Duodenal mucosa (tissue), 2 donors: ENCODE results near the gene GLYATL2.

Experiments
- H3K27ac ChIP-seq: one replicate; pipeline ENCODE4 v1.7.0; 2013; ENCODE audit warnings: low read depth, low read length
- H3K27me3 ChIP-seq, 2 donors: one replicate each; pipeline ENCODE4 v1.7.0; 2013; ENCODE audit warnings: low read length in 2 of 2, control low read depth in 1 of 2; ENCODE audit not compliant: insufficient read depth in 2 of 2, control insufficient read depth in 1 of 2
- H3K36me3 ChIP-seq, 2 donors: one replicate each; pipeline ENCODE4 v1.7.0; 2013; ENCODE audit warnings: low read length in 2 of 2, control low read depth in 1 of 2; ENCODE audit not compliant: insufficient read depth in 2 of 2, control insufficient read depth in 1 of 2
- H3K4me1 ChIP-seq, 2 donors: one replicate each; pipeline ENCODE4 v1.7.0; 2013; ENCODE audit warnings: low read length in 2 of 2, control low read depth in 1 of 2; ENCODE audit not compliant: insufficient read depth in 2 of 2, control insufficient read depth in 1 of 2
- H3K4me3 ChIP-seq, 2 donors: one replicate each; pipeline ENCODE4 v1.7.0; 2013; ENCODE audit warnings: low read length in 2 of 2, low read depth in 1 of 2
- H3K9ac ChIP-seq, 2 donors: one replicate each; pipeline ENCODE4 v1.7.0; 2013; ENCODE audit warnings: low read length in 2 of 2, low read depth in 1 of 2
- H3K9me3 ChIP-seq, 2 donors: one replicate each; pipeline ENCODE4 v1.7.0; 2013; ENCODE audit warnings: low read length in 2 of 2, control low read depth in 1 of 2; ENCODE audit not compliant: control insufficient read depth in 1 of 2

Gene GLYATL2, protein sequence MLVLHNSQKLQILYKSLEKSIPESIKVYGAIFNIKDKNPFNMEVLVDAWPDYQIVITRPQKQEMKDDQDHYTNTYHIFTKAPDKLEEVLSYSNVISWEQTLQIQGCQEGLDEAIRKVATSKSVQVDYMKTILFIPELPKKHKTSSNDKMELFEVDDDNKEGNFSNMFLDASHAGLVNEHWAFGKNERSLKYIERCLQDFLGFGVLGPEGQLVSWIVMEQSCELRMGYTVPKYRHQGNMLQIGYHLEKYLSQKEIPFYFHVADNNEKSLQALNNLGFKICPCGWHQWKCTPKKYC

DNA sequence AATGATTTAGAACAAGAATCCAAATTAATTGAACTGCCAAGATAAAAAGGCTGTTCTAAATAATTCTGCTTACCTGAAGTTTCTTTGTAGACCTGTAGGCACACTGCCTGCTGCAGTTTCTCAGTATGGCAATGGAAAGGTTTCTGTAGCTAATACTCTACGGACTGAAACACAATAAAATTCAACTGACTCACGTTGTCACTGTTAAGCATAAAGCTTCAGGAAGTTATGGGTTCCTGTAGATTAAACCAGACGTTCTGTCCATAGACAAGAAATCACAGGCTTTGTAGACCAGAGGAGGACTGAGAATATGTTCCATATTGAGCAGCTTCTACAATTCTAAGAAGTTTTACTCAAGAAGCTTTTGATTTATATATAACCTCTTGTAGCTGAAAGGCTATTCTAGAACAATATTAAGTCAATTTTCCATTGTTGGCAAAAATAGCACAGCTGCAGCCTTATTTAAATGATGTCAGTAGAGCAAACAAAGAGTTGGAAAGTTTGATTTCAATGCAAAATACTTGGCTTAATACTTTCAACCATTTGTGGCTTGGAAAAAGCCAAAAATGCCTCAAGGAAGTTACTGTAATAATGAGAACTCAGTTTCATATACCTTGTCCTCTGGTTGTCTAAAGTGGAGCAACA, at the start of gene GLYATL2:
TSS of gene GLYATL2 (minus strand) at position 344 of the 645 bp plus-strand sequence. CDS start 5,092 bp downstream, outside the sequence.
- H3K27me3 ChIP-seq, result no peaks in the 10 kb centered on the region
- no peak within 1 kb of the TSS for H3K27ac ChIP-seq
- no peaks in the 10 kb centered on the region for H3K36me3 ChIP-seq
- no peaks in the 10 kb centered on the region for H3K4me1 ChIP-seq
- H3K9me3 ChIP-seq, result no peaks in the 10 kb centered on the region
- no peak within 1 kb of the TSS for H3K9ac ChIP-seq
- no peak within 1 kb of the TSS for H3K4me3 ChIP-seq

DNA sequence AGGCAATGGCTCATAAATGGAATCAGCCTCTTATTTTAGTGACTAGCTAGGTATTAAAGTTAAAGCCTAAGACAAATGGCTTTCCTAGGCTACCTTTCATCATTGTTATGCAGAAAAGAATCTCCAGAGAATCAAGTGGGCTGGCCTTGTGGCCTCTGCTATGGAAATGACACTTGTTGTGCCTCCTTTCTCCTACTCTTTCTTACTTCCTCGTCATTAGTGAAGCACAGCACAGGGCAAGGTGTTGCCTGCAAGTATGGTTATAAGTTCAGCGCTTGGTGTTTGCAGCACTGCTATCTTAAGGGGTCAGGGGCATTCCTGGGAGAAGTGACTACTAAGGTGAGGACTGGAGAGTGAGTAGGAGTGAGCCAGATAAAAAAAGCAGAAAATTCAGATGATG, 49.4 kb upstream of the GLYATL2 start:
- Histone ChIP-seq H3K9ac (no peak overlapping the region), H3K27ac (no peak overlapping the region), H3K9me3 (no peaks in the 10 kb centered on the region), H3K36me3 (no peaks in the 10 kb centered on the region), H3K27me3 (no peaks in the 10 kb centered on the region), H3K4me1 (no peaks in the 10 kb centered on the region), H3K4me3 (no peak overlapping the region)

DNA sequence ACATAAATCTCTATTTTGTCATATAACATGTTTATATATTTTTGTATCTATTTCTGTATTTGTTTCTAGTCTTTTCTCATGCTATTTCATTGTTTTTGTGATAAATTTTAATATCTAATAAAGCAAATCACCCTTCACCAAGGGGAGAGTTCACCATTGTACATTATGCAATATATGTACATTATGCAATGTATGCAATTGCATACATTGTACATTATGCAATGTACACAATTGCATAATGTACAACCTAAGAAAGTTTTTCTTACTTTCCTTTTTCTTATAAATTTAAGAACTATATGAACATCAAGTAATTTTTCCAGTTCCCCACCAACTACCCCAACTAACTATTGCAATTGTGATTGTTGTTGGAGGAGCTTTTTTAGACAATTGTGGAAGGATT, 44.1 kb upstream of the GLYATL2 start:
- no peaks in the 10 kb centered on the region for H3K9me3 ChIP-seq
- H3K4me1 ChIP-seq, result no peaks in the 10 kb centered on the region
- no peak overlapping the region for H3K4me3 ChIP-seq
- H3K36me3 ChIP-seq, result no peaks in the 10 kb centered on the region
- H3K27ac ChIP-seq, result no peak overlapping the region
- no peak overlapping the region for H3K9ac ChIP-seq
- no peaks in the 10 kb centered on the region for H3K27me3 ChIP-seq

DNA sequence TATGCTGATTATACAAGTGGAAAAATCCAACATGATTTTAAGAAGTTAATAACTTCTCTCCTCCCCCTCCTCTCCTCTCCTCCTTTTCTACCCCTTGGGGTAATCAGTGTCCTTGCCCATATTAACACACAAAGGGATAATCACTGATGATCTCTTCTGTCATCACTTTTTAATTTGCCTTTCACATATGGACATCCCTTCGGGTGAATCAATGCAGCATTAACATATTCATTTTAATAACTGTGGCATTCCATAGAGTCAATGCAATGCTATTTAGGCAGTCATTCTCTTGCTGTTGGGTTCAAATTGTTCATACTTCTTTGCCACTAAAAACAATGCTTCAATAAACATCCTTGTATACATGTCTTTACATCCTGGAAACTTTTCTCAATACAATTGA, 42.9 kb upstream of the GLYATL2 start:
- Histone ChIP-seq H3K4me3 (no peak overlapping the region), H3K4me1 (no peaks in the 10 kb centered on the region), H3K9me3 (no peaks in the 10 kb centered on the region), H3K27me3 (no peaks in the 10 kb centered on the region), H3K9ac (no peak overlapping the region), H3K27ac (no peak overlapping the region), H3K36me3 (no peaks in the 10 kb centered on the region)

DNA sequence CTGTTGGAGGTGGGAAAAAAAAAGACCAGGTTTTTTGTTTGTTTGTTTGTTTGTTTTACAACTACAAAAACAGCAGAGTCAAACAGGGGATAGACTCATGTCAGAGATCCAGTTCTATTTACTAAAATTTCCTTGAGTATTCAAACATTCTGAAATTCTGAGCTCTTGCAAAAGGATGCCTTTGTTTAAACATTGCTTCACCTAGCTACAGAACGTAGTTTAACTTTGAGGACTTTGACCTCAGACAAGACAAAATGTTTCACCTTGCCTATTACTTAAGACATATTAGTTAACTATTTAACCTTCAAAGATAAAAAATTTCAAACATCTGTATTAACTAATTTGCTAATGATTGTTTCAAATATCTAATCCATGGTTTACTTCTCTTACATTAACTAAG, 36.1 kb upstream of the GLYATL2 start:
- Histone ChIP-seq H3K9ac (no peak overlapping the region), H3K4me1 (no peaks in the 10 kb centered on the region), H3K9me3 (no peaks in the 10 kb centered on the region), H3K27ac (no peak overlapping the region), H3K27me3 (no peaks in the 10 kb centered on the region), H3K36me3 (no peaks in the 10 kb centered on the region), H3K4me3 (no peak overlapping the region)

DNA sequence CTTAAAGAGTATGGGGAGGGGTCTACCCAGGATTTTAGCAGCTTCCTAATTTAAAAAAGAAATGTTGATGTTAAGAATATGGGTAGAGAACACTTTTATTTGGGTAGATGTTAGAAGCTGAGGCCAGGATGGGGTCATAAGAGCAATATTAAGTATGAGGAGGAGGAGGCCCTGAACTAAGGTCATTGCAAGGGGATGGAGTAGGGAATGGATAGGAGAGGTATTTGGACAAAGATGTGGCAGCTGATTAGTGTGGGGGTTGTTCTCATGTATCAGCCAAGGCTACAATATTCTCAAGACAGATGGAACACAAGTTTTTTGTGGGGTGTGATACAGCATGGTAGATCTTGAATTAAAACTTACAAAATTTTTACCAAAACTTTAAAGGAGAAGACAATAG, 35.7 kb upstream of the GLYATL2 start:
- H3K9ac ChIP-seq, result no peak overlapping the region
- no peaks in the 10 kb centered on the region for H3K36me3 ChIP-seq
- no peak overlapping the region for H3K4me3 ChIP-seq
- no peak overlapping the region for H3K27ac ChIP-seq
- no peaks in the 10 kb centered on the region for H3K4me1 ChIP-seq
- H3K27me3 ChIP-seq, result no peaks in the 10 kb centered on the region
- H3K9me3 ChIP-seq, result no peaks in the 10 kb centered on the region

DNA sequence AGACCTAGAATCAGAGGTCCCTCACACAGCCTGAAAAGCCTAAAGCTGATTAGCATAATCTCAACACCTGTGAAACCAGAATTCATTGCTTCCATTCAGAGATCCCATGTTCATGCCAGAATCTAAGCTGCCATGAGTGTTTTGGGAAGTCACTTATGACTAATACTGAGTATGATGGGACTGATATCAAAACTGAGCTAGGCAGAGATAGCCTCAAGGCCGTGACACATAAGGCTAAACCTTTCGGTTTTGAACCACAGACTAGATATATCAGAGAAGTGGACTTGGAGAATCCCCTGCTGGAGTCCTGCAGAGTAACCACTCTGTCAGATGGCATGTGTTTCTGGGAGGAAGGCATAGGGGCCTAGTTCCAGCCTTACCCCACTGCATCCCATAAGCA, 23.1 kb upstream of the GLYATL2 start:
- H3K27me3 ChIP-seq, result no peaks in the 10 kb centered on the region
- H3K9me3 ChIP-seq, result no peaks in the 10 kb centered on the region
- no peak overlapping the region for H3K4me3 ChIP-seq
- H3K27ac ChIP-seq, result no peak overlapping the region
- H3K9ac ChIP-seq, result no peak overlapping the region
- no peaks in the 10 kb centered on the region for H3K4me1 ChIP-seq
- H3K36me3 ChIP-seq, result no peaks in the 10 kb centered on the region

DNA sequence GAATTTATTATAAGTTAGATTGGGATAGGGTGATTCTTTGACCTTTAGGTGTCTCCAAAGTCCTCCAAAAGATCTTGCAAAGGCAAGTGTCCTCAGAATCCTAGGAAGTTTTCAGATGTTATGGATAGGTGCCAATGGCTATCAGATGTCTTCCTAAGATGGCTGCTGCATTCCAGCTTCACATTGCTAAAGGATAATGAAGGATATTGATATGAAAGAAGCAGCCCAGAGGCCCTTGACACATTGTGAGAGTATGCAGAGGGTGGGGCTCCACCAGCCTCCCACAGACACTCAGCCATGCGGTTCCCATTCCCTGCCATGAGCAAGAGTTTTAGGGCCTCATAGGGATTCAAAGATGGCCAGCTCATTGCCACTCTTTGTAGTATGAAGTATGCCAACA, 22.3 kb upstream of the GLYATL2 start:
- no peak overlapping the region for H3K4me3 ChIP-seq
- no peaks in the 10 kb centered on the region for H3K4me1 ChIP-seq
- no peaks in the 10 kb centered on the region for H3K9me3 ChIP-seq
- no peaks in the 10 kb centered on the region for H3K27me3 ChIP-seq
- no peaks in the 10 kb centered on the region for H3K36me3 ChIP-seq
- no peak overlapping the region for H3K9ac ChIP-seq
- no peak overlapping the region for H3K27ac ChIP-seq

DNA sequence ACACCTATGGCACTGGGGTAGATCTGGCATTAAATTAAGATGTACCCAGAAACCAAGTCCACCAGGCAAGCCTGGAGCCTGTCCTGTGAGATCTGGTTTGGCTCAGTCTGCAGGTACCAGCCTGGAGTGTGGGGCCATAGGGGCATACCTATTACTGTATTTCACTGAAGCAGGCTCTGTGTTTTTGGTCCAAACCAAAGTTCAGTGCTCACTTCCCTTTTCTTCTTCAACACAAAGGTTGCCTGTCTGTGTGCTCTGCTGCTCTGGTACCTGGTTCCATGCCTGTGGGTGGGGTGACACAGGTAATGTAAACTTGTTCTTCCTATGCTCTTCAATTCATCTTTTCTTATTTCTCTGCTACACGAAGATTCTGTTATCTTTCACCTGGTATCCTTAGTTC, 19.8 kb upstream of the GLYATL2 start:
- no peak overlapping the region for H3K9ac ChIP-seq
- no peak overlapping the region for H3K4me3 ChIP-seq
- no peaks in the 10 kb centered on the region for H3K9me3 ChIP-seq
- H3K27ac ChIP-seq, result no peak overlapping the region
- no peaks in the 10 kb centered on the region for H3K4me1 ChIP-seq
- H3K27me3 ChIP-seq, result no peaks in the 10 kb centered on the region
- H3K36me3 ChIP-seq, result no peaks in the 10 kb centered on the region

DNA sequence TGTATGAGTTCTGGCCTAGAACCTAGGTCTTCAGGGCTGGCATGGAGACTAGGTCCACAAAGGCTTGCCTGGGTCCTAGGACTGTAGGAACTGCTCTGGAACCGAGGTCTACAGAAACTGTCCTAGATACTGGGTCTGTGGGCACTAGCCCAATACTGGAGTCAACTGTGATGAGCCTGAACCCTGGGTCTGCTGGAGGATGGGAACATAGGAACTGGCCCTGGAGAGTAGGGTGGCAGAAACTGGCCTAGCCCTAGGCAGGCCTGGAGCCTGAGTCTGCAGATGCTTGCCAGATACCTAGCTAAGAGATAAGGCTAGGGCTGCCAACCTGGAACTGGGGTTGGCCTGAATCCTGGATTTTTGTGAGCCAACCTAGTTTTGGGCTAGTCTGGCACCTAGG, 19.2 kb upstream of the GLYATL2 start:
- Histone ChIP-seq H3K9me3 (no peaks in the 10 kb centered on the region), H3K9ac (no peak overlapping the region), H3K27ac (no peak overlapping the region), H3K36me3 (no peaks in the 10 kb centered on the region), H3K4me3 (no peak overlapping the region), H3K4me1 (no peaks in the 10 kb centered on the region), H3K27me3 (no peaks in the 10 kb centered on the region)
